IPS-18c (cell line): Measurements from ENCODE around the gene MRPS15.

Experiments
- H3K4me3 ChIP-seq: 2 replicates; pipeline ENCODE4 v1.7.0; 2013; ENCODE audit warnings: low read depth, mild to moderate bottlenecking, low read length, moderate library complexity; ENCODE audit not compliant: insufficient read depth
- H3K9me3 ChIP-seq: one replicate; pipeline ENCODE4 v1.6.1; 2013; ENCODE audit warnings: mild to moderate bottlenecking, low read length, moderate library complexity; ENCODE audit not compliant: control insufficient read depth, insufficient read depth

Gene MRPS15

GRCh38 chr1:36446746-36447145 is 17.4 kb downstream of the MRPS15 start:
- Histone ChIP-seq H3K4me3 (no peak overlapping the region), H3K9me3 (no peaks in the 10 kb centered on the region)

GRCh38 chr1:36446271-36446670 is 17.9 kb downstream of the MRPS15 start:
- Histone ChIP-seq H3K4me3 (no peak overlapping the region), H3K9me3 (no peaks in the 10 kb centered on the region)

GRCh38 chr1:36443297-36443696 is 20.9 kb downstream of the MRPS15 start:
- H3K4me3 ChIP-seq = no peak overlapping the region
- H3K9me3 ChIP-seq = no peaks in the 10 kb centered on the region

GRCh38 chr1:36442337-36442736 is 21.8 kb downstream of the MRPS15 start:
- Histone ChIP-seq H3K4me3 (no peak overlapping the region), H3K9me3 (no peaks in the 10 kb centered on the region)

- no peak overlapping the region for H3K4me3 ChIP-seq
- no peaks in the 10 kb centered on the region for H3K9me3 ChIP-seq
Observed at GRCh38 chr1:36440646-36441045, 23.5 kb downstream of the MRPS15 start.

- Histone ChIP-seq H3K9me3 (no peaks in the 10 kb centered on the region), H3K4me3 (no peak overlapping the region)
Observed at GRCh38 chr1:36440044-36440443, 24.1 kb downstream of the MRPS15 start.

GRCh38 chr1:36438715-36439114 is 25.5 kb downstream of the MRPS15 start:
- Histone ChIP-seq H3K9me3 (no peaks in the 10 kb centered on the region), H3K4me3 (no peak overlapping the region)

GRCh38 chr1:36436821-36437220 is 27.4 kb downstream of the MRPS15 start:
- Histone ChIP-seq H3K4me3 (no peak overlapping the region), H3K9me3 (no peaks in the 10 kb centered on the region)

- Histone ChIP-seq H3K4me3 (no peak overlapping the region), H3K9me3 (no peaks in the 10 kb centered on the region)
Observed at GRCh38 chr1:36433102-36433501, 31.1 kb downstream of the MRPS15 start.

- H3K4me3 ChIP-seq = no peak overlapping the region
- no peaks in the 10 kb centered on the region for H3K9me3 ChIP-seq
Observed at GRCh38 chr1:36432616-36433015, 31.6 kb downstream of the MRPS15 start.

- no peaks in the 10 kb centered on the region for H3K9me3 ChIP-seq
- no peak overlapping the region for H3K4me3 ChIP-seq
Observed at GRCh38 chr1:36425791-36426190, 38.4 kb downstream of the MRPS15 start.

- Histone ChIP-seq H3K4me3 (no peak overlapping the region), H3K9me3 (no peaks in the 10 kb centered on the region)
Observed at GRCh38 chr1:36421649-36422048, 42.5 kb downstream of the MRPS15 start.

GRCh38 chr1:36420836-36421317 is 43.3 kb downstream of the MRPS15 start:
- H3K9me3 ChIP-seq = no peaks in the 10 kb centered on the region
- no peak overlapping the region for H3K4me3 ChIP-seq

- Histone ChIP-seq H3K4me3 (no peak overlapping the region), H3K9me3 (no peaks in the 10 kb centered on the region)
Observed at GRCh38 chr1:36420409-36420808, 43.8 kb downstream of the MRPS15 start.

- H3K9me3 ChIP-seq = no peaks in the 10 kb centered on the region
- no peak overlapping the region for H3K4me3 ChIP-seq
Observed at GRCh38 chr1:36419569-36419968, 44.6 kb downstream of the MRPS15 start.

GRCh38 chr1:36419140-36419539 is 45.0 kb downstream of the MRPS15 start:
- Histone ChIP-seq H3K9me3 (no peaks in the 10 kb centered on the region), H3K4me3 (no peak overlapping the region)

GRCh38 chr1:36417931-36418330 is 46.3 kb downstream of the MRPS15 start:
- no peak overlapping the region for H3K4me3 ChIP-seq
- H3K9me3 ChIP-seq = no peaks in the 10 kb centered on the region

GRCh38 chr1:36415661-36416326 is 48.4 kb downstream of the MRPS15 start:
- no peaks in the 10 kb centered on the region for H3K9me3 ChIP-seq
- H3K4me3 ChIP-seq = no peak overlapping the region

- no peaks in the 10 kb centered on the region for H3K9me3 ChIP-seq
Observed at GRCh38 chr1:36414384-36414783, 49.8 kb downstream of the MRPS15 start.

More at GRCh38 chr1:36414384-36414783, 49.8 kb downstream of the MRPS15 start:
- H3K4me3 ChIP-seq = no peak overlapping the region
